K562 (cell line): ENCODE results near the gene TSPAN15.

ENCODE experiments used
- ARHGAP35 ChIP-seq: fragments of 450-650 bp; IDR thresholded peaks from 2 replicates; pipeline ENCODE4 v1.6.1; 2018; ENCODE audit not compliant: partially characterized antibody
- DPF2 ChIP-seq: fragments of 450-650 bp; IDR thresholded peaks from 2 replicates; pipeline ENCODE4 v1.6.1; 2016
- MAZ ChIP-seq, 2 experiments: fragments of 450-650 bp in 1 of 2; sonication (generic) in 1 of 2; formaldehyde crosslinking; IDR thresholded peaks in 1 of 2; conservative IDR thresholded peaks in 1 of 2; 2 replicates each; pipeline versions ENCODE4 v1.4.0 to v1.5.0; 2020; ENCODE audit warnings: mild to moderate bottlenecking in 1 of 2, missing genetic modification reagents in 1 of 2
- PHB ChIP-seq: fragments of 250-450 bp; sonication (Bioruptor Pico); IDR thresholded peaks from 2 replicates; pipeline ENCODE4 v1.5.0; 2021
- POLR2A ChIP-seq: fragments of 450-650 bp; conservative IDR thresholded peaks from 2 replicates; pipeline ENCODE4 v1.6.1; 2016
- SMC3 ChIP-seq: conservative IDR thresholded peaks from 2 replicates; pipeline ENCODE4 v1.6.1; 2011; ENCODE audit warnings: low read depth, low read length, improper control_type of control experiment; ENCODE audit not compliant: insufficient read depth
- ZNF239 ChIP-seq: fragments of 250-450 bp; sonication (Bioruptor Pico); IDR thresholded peaks from 2 replicates; pipeline ENCODE4 v1.4.0; 2020; ENCODE audit warnings: mild to moderate bottlenecking
- ZNF384 ChIP-seq: IDR thresholded peaks from 2 replicates; pipeline ENCODE4 v1.6.1; 2012; ENCODE audit warnings: low read depth, low read length, improper control_type of control experiment
- ZNF75A ChIP-seq: fragments of 450-650 bp; formaldehyde crosslinking; IDR thresholded peaks from 2 replicates; pipeline ENCODE4 v1.4.0; 2020; ENCODE audit warnings: mild to moderate bottlenecking
- TF ChIP-seq, protein P1 (sequence below), 3 experiments: IDR thresholded peaks in 2 of 3; conservative IDR thresholded peaks in 1 of 3; 2 replicates each; pipeline ENCODE4 v1.5.1; 2011 to 2012; ENCODE audit warnings: low read length in 3 of 3, mild to moderate bottlenecking in 3 of 3, control low read depth in 2 of 3, improper control_type of control experiment in 1 of 3, inconsistent platforms in 1 of 3, low read depth in 1 of 3, mixed read lengths in 1 of 3, moderate library complexity in 1 of 3; ENCODE audit not compliant: insufficient read depth in 2 of 3
- TF ChIP-seq, protein P2 (sequence below): fragments of 450-650 bp; IDR thresholded peaks from 2 replicates; pipeline ENCODE4 v1.6.1; 2016; ENCODE audit warnings: low read depth

DNA sequence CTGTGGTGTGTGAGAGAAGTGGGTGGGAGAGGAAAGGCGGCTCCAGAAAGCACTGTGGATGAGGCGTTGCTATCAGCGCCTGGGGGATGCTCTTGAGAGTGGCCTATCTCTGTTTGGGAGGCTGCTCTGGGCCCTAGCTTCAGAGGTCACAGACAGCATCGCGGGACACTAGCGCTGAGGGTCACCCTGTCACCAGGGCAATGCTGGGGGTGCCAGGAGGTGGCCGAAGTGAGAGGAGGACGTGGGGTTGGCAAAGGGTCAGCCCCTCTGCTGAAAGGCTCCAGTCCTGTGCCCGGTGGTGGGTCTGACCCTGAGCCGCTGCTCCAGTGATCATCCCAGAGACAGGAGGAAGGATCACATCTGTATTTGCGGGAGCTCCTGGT is 31.5 kb upstream of the TSPAN15 start:
- TF ChIP-seq ZNF75A (CRISPR knock-in tag), result no peak
- no peak for TF ChIP-seq ARHGAP35
- no peak for TF ChIP-seq MAZ (CRISPR knock-in tag; conservative IDR thresholded peaks at IDR 0.05 in 1 of 2, IDR thresholded peaks at IDR 0.05 in 1 of 2)
- TF ChIP-seq, protein P1, sequence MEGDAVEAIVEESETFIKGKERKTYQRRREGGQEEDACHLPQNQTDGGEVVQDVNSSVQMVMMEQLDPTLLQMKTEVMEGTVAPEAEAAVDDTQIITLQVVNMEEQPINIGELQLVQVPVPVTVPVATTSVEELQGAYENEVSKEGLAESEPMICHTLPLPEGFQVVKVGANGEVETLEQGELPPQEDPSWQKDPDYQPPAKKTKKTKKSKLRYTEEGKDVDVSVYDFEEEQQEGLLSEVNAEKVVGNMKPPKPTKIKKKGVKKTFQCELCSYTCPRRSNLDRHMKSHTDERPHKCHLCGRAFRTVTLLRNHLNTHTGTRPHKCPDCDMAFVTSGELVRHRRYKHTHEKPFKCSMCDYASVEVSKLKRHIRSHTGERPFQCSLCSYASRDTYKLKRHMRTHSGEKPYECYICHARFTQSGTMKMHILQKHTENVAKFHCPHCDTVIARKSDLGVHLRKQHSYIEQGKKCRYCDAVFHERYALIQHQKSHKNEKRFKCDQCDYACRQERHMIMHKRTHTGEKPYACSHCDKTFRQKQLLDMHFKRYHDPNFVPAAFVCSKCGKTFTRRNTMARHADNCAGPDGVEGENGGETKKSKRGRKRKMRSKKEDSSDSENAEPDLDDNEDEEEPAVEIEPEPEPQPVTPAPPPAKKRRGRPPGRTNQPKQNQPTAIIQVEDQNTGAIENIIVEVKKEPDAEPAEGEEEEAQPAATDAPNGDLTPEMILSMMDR (IDR thresholded peaks at IDR 0.05 in 2 of 3, conservative IDR thresholded peaks at IDR 0.05 in 1 of 3; ENCODE audit: insufficient read depth in 2 of 3, low read depth in 1 of 3, low read length in 3 of 3), result no peak
- TF ChIP-seq POLR2A, result no peak
- no peak for TF ChIP-seq ZNF239 (CRISPR knock-in tag)
- TF ChIP-seq, protein P2, sequence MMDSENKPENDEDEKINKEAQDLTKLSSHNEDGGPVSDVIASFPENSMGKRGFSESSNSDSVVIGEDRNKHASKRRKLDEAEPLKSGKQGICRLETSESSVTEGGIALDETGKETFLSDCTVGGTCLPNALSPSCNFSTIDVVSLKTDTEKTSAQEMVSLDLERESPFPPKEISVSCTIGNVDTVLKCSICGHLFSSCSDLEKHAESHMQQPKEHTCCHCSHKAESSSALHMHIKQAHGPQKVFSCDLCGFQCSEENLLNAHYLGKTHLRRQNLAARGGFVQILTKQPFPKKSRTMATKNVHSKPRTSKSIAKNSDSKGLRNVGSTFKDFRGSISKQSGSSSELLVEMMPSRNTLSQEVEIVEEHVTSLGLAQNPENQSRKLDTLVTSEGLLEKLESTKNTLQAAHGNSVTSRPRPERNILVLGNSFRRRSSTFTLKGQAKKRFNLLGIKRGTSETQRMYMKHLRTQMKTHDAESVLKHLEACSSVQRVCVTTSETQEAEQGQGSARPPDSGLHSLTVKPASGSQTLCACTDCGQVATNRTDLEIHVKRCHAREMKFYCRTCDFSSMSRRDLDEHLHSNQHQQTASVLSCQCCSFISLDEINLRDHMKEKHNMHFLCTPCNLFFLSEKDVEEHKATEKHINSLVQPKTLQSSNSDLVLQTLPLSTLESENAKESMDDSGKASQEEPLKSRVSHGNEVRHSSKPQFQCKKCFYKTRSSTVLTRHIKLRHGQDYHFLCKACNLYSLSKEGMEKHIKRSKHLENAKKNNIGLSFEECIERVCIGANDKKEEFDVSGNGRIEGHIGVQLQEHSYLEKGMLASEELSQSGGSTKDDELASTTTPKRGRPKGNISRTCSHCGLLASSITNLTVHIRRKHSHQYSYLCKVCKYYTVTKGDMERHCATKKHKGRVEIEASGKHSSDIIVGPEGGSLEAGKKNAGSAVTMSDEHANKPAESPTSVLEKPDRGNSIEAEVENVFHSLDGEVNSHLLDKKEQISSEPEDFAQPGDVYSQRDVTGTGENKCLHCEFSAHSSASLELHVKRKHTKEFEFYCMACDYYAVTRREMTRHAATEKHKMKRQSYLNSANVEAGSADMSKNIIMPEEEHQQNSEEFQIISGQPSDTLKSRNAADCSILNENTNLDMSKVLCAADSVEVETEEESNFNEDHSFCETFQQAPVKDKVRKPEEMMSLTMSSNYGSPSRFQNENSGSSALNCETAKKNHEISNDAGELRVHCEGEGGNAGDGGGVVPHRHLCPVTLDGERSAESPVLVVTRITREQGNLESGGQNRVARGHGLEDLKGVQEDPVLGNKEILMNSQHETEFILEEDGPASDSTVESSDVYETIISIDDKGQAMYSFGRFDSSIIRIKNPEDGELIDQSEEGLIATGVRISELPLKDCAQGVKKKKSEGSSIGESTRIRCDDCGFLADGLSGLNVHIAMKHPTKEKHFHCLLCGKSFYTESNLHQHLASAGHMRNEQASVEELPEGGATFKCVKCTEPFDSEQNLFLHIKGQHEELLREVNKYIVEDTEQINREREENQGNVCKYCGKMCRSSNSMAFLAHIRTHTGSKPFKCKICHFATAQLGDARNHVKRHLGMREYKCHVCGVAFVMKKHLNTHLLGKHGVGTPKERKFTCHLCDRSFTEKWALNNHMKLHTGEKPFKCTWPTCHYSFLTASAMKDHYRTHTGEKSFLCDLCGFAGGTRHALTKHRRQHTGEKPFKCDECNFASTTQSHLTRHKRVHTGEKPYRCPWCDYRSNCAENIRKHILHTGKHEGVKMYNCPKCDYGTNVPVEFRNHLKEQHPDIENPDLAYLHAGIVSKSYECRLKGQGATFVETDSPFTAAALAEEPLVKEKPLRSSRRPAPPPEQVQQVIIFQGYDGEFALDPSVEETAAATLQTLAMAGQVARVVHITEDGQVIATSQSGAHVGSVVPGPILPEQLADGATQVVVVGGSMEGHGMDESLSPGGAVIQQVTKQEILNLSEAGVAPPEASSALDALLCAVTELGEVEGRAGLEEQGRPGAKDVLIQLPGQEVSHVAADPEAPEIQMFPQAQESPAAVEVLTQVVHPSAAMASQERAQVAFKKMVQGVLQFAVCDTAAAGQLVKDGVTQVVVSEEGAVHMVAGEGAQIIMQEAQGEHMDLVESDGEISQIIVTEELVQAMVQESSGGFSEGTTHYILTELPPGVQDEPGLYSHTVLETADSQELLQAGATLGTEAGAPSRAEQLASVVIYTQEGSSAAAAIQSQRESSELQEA, result no peak
- TF ChIP-seq SMC3, result no peak
- no peak for TF ChIP-seq PHB (CRISPR knock-in tag)
- TF ChIP-seq ZNF384, result no peak
- no peak for TF ChIP-seq DPF2
